ENCODE data around the gene FAM83C.

FAM83C gene

GRCh38 chr20:35298264-35298663, 6.0 kb upstream of the FAM83C start:
- no peak for DNase-seq (ENCODE audit: low spot score)

GRCh38 chr20:35297740-35298139, 5.5 kb upstream of the FAM83C start:
- DNase-seq (ENCODE audit: low spot score), result no peak

GRCh38 chr20:35297155-35297554, 4.9 kb upstream of the FAM83C start:
- no peak for DNase-seq (ENCODE audit: low spot score)

GRCh38 chr20:35296101-35296554, 3.9 kb upstream of the FAM83C start:
- DNase-seq (ENCODE audit: low spot score), result no peak

- no peak for DNase-seq (ENCODE audit: low spot score)
These were observed 3.4 kb upstream of the FAM83C start for GRCh38 chr20:35295674-35296073.

GRCh38 chr20:35295058-35295457, 2.8 kb upstream of the FAM83C start:
- no peak for DNase-seq (ENCODE audit: low spot score)

- DNase-seq (ENCODE audit: low spot score), result no peak
These were observed 2.1 kb upstream of the FAM83C start for GRCh38 chr20:35294293-35294685.

- DNase-seq (ENCODE audit: low spot score), result no peak
These were observed 1.4 kb upstream of the FAM83C start for GRCh38 chr20:35293303-35294292.

GRCh38 chr20:35292504-35293285, 470 bp upstream of the FAM83C start:
- DNase-seq (ENCODE audit: low spot score), result no peak

GRCh38 chr20:35290887-35291417, 1.3 kb downstream of the FAM83C start:
- no peak for DNase-seq (ENCODE audit: low spot score)

GRCh38 chr20:35290186-35290886, 1.9 kb downstream of the FAM83C start:
- no peak for DNase-seq (ENCODE audit: low spot score)

- no peak for DNase-seq (ENCODE audit: low spot score)
These were observed 3.7 kb downstream of the FAM83C start for GRCh38 chr20:35288325-35289060.

GRCh38 chr20:35287509-35288324, 4.5 kb downstream of the FAM83C start:
- no peak for DNase-seq (ENCODE audit: low spot score)

- DNase-seq (ENCODE audit: low spot score), result no peak
These were observed 5.2 kb downstream of the FAM83C start for GRCh38 chr20:35286899-35287508.

- DNase-seq (ENCODE audit: low spot score), result no peak
These were observed 5.9 kb downstream of the FAM83C start for GRCh38 chr20:35286077-35286898.

GRCh38 chr20:35285806-35286076, 6.5 kb downstream of the FAM83C start:
- no peak for DNase-seq (ENCODE audit: low spot score)

GRCh38 chr20:35284992-35285805, 7.0 kb downstream of the FAM83C start:
- DNase-seq (ENCODE audit: low spot score), result no peak

GRCh38 chr20:35284267-35284991, 7.8 kb downstream of the FAM83C start, which contains the start of gene EIF6:
Gene EIF6 (minus strand): TSS chr20:35284772. CDS start chr20:35284487, 285 bp downstream.
- peak; percentile 66 for DNase-seq (ENCODE audit: low spot score)

All from pons (tissue), 1 donor.